WTC11 (cell line): ENCODE results near the gene EML6.

Source experiments
- TF ChIP-seq, protein P1 (sequence below): fragments of 200-600 bp; IDR thresholded peaks from 2 replicates; pipeline ENCODE4 v1.8.0; 2022; ENCODE audit warnings: antibody characterized with exemption
- TF ChIP-seq, protein P2 (sequence below): sonication (generic); formaldehyde crosslinking; IDR thresholded peaks from 2 replicates; pipeline ENCODE4 v1.8.0; 2022; ENCODE audit warnings: mild to moderate bottlenecking, missing genetic modification reagents
- TF ChIP-seq, protein P3 (sequence below): sonication (generic); formaldehyde crosslinking; IDR thresholded peaks from 2 replicates; pipeline ENCODE4 v1.8.0; 2023; ENCODE audit warnings: missing genetic modification reagents

DNA sequence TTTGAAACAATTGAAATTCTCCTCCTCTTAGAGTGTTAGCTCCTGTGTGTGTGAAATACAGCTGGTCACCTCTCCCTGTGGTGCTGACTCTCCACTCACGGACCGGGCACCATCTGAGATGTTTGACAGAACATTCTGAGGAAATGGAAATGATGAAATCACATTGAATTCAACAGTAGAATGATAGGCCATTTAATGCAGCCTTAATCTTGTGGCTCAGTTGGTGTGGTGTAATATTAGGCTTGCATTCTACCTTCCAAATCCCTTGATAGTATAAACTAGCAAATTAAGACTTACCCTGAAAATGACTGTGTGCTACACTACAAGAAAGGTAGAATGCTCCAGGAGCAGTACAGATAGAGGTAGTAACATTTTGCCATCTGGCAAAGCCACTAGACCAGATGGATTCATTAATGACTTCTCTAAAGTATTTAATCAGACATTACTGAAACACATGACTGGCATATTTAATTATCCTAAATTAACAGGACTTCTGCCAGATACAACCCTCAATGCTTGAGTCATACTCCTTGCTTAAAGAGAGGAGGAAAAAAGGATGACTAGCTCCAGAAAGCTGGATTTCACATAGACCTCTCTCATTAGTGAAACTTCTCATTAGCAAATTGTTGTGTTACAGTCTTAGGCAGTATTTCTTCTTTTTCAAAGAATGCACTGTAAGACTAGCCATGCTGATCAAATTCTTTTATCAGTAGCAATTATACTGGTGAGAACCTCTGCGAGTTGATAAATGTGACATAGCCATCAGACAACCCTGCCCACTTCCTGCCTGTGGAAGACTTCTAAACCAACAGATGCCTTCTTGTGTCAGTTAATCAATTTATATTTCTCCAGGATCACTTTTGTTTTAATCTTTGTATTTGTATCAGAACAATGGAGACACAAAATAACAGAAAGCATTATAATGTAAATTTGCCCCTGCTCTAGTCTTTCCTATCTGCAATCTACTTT, 80.6 kb downstream of the EML6 start:
- TF ChIP-seq, protein P1, sequence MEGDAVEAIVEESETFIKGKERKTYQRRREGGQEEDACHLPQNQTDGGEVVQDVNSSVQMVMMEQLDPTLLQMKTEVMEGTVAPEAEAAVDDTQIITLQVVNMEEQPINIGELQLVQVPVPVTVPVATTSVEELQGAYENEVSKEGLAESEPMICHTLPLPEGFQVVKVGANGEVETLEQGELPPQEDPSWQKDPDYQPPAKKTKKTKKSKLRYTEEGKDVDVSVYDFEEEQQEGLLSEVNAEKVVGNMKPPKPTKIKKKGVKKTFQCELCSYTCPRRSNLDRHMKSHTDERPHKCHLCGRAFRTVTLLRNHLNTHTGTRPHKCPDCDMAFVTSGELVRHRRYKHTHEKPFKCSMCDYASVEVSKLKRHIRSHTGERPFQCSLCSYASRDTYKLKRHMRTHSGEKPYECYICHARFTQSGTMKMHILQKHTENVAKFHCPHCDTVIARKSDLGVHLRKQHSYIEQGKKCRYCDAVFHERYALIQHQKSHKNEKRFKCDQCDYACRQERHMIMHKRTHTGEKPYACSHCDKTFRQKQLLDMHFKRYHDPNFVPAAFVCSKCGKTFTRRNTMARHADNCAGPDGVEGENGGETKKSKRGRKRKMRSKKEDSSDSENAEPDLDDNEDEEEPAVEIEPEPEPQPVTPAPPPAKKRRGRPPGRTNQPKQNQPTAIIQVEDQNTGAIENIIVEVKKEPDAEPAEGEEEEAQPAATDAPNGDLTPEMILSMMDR, result no peak
- TF ChIP-seq, protein P2, sequence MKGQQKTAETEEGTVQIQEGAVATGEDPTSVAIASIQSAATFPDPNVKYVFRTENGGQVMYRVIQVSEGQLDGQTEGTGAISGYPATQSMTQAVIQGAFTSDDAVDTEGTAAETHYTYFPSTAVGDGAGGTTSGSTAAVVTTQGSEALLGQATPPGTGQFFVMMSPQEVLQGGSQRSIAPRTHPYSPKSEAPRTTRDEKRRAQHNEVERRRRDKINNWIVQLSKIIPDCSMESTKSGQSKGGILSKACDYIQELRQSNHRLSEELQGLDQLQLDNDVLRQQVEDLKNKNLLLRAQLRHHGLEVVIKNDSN (CRISPR knock-in tag), result no peak
- TF ChIP-seq, protein P3, sequence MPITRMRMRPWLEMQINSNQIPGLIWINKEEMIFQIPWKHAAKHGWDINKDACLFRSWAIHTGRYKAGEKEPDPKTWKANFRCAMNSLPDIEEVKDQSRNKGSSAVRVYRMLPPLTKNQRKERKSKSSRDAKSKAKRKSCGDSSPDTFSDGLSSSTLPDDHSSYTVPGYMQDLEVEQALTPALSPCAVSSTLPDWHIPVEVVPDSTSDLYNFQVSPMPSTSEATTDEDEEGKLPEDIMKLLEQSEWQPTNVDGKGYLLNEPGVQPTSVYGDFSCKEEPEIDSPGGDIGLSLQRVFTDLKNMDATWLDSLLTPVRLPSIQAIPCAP (CRISPR knock-in tag), result no peak
